ENCODE data around the gene KRI1. TPM values are rescaled to one million over a fixed set of nuclear protein-coding genes. Genes with fewer than 3 reads are reported as not detected.

KRI1 gene
- total and polyA plus RNA-seq, 2 donors (not counting 3 experiments of a cell fraction or from before 2014, with no cell fraction given), result 6.7 to 25.7 TPM

- H4K20me1 ChIP-seq (replicated peaks; ENCODE audit: control insufficient read depth, extremely low read depth, insufficient read depth, low read length), result no peaks in the 10 kb centered on the region
- H3K9me3 ChIP-seq (replicated peaks; ENCODE audit: control insufficient read depth, insufficient read depth, low read length), result no peaks in the 10 kb centered on the region
- H2AFZ ChIP-seq (ENCODE audit: low read depth, low read length), result no peak overlapping the region
- no peak overlapping the region for H3K4me2 ChIP-seq (ENCODE audit: insufficient read depth, low read length)
- dilution Hi-C loops (cut with MboI; ENCODE audit: extremely low pct_ligation_motif_present, low sequenced_read_pairs), result no loop called here
- TF ChIP-seq EZH2 (IDR thresholded peaks at IDR 0.05; ENCODE audit: borderline replicate concordance, low read depth, low read length, severe bottlenecking) (no peak), CTCF (IDR thresholded peaks at IDR 0.05; ENCODE audit: extremely low read depth in 1 of 2, insufficient read depth in 1 of 2, low read depth in 1 of 2, low read length in 2 of 2) (no peak), POLR2AphosphoS5 (IDR thresholded peaks at IDR 0.05; ENCODE audit: insufficient read depth, low read depth, low read length) (no peak), JUN (IDR thresholded peaks at IDR 0.05; ENCODE audit: borderline replicate concordance, insufficient read depth, insufficient read length, low read depth) (no peak), FOS (IDR thresholded peaks at IDR 0.05; ENCODE audit: borderline replicate concordance, insufficient read depth, low read length) (no peak), MAX (IDR thresholded peaks at IDR 0.05; ENCODE audit: insufficient read depth, insufficient read length) (no peak), MYC (IDR thresholded peaks at IDR 0.05; ENCODE audit: low read depth, low read length) (no peak), POLR2A (IDR thresholded peaks at IDR 0.05; ENCODE audit: low read depth, low read length) (no peak), GATA2 (IDR thresholded peaks at IDR 0.05; ENCODE audit: insufficient read depth, insufficient read length, low read depth, low read length) (no peak)
- no peak overlapping the region for H3K4me3 ChIP-seq (replicated peaks in 1 of 3; ENCODE audit: insufficient read depth in 1 of 3, low read depth in 1 of 3, low read length in 3 of 3)
- H3K79me2 ChIP-seq (ENCODE audit: control insufficient read depth, insufficient read depth, low read length), result no peaks in the 10 kb centered on the region
- intact Hi-C loops (cut with micrococcal nuclease), result no loop called here
- ChIA-PET CTCF (interaction anchor here (0.8 to 2.1 kb wide), 6 partner anchors 10 to 87 kb away, joined by 3 to 17 read pairs (median 5); partner anchors contain the start of gene SLC44A2), POLR2A (interaction anchor here (0.5 kb wide), 1 partner anchor 14 kb away, joined by 4 read pairs; no protein-coding TSS in a partner anchor)
- H3K9ac ChIP-seq (replicated peaks; ENCODE audit: extremely low read depth, insufficient read depth, low read length), result no peak overlapping the region
- no peaks in the 10 kb centered on the region for H3K4me1 ChIP-seq (ENCODE audit: control insufficient read depth, extremely low read depth, insufficient read depth, low read length)
- no peak for DNase-seq (ENCODE audit: low read depth, low spot score)
- H3K36me3 ChIP-seq (ENCODE audit: control insufficient read depth in 2 of 2, extremely low read depth in 1 of 2, insufficient read depth in 2 of 2, low read length in 2 of 2), result no peaks in the 10 kb centered on the region
- no peak for FAIRE-seq
- no peaks in the 10 kb centered on the region for H3K27me3 ChIP-seq (ENCODE audit: control insufficient read depth in 2 of 2, insufficient read depth in 2 of 2, low read length in 2 of 2)
- no peak overlapping the region for H3K27ac ChIP-seq (ENCODE audit: insufficient read depth, low read depth, low read length)
- no TSS peak for BruUV-seq (replicated peaks)
- H3K9me1 ChIP-seq (replicated peaks; ENCODE audit: control insufficient read depth, extremely low read depth, insufficient read depth, low read length), result no peaks in the 10 kb centered on the region
These were observed 46.8 kb upstream of the KRI1 start for GRCh38 chr19:10612499-10613119.
